HUES64 (cell line): ENCODE results near the gene TMEM169.

Experiments
- H3K27ac ChIP-seq: 2 replicates; pipeline ENCODE4 v1.7.0; 2013; ENCODE audit warnings: low read depth, low read length, inconsistent platforms
- H3K27me3 ChIP-seq: 2 replicates; pipeline ENCODE4 v1.6.1; 2013; ENCODE audit warnings: mild to moderate bottlenecking, low read length; ENCODE audit not compliant: insufficient read depth
- H3K36me3 ChIP-seq: 2 replicates; pipeline ENCODE4 v1.6.1; 2013; ENCODE audit warnings: mild to moderate bottlenecking, low read length; ENCODE audit not compliant: insufficient read depth
- H3K4me1 ChIP-seq: 2 replicates; pipeline ENCODE4 v1.6.1; 2013; ENCODE audit warnings: mild to moderate bottlenecking, low read length, moderate library complexity; ENCODE audit not compliant: insufficient read depth
- H3K4me3 ChIP-seq: 2 replicates; pipeline ENCODE4 v1.5.1; 2013; ENCODE audit warnings: mild to moderate bottlenecking, low read length, moderate library complexity
- H3K9ac ChIP-seq: 2 replicates; pipeline ENCODE4 v1.6.1; 2013; ENCODE audit warnings: mild to moderate bottlenecking, low read depth, low read length
- H3K9me3 ChIP-seq: 2 replicates; pipeline ENCODE4 v1.6.1; 2013; ENCODE audit warnings: low read depth, low read length; ENCODE audit not compliant: insufficient read depth
- WGBS: fragments of 150-250, 120-280 bp; methylation state at CpG from one replicate; pipeline ENCODE4 v1.1.7; 2013; ENCODE audit warnings: missing lambda C conversion rate; 5-methylcytosine and 5-hydroxymethylcytosine counted together

Gene TMEM169

DNA sequence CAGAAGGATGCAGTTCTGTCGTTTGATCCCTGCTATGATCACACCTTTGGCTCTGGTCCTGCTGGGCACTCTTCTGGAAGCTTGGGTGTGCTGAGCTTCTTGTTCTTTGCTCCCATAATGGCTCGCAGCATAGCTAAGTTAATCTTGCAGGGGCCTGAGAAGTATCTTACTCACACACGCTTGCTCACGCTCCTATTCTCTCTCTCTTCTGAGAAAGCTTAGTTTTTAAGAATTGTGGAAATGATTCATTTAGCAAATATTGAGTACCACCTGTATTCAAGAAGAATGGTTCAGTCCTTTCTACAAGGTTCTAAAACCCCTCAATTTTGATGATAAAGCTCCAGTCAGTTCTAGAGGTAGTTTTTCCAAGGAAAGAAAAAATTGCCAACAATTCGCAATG is 68.0 kb downstream of the TMEM169 start:
- no peaks in the 10 kb centered on the region for H3K9me3 ChIP-seq
- peaks cover 4% of the 10 kb centered on the region; the same call in 1 of the 2 replicates for H3K4me1 ChIP-seq
- H3K27ac ChIP-seq, result no peak overlapping the region
- WGBS, result 91% methylated on average over 5 of the region's 5 CpGs
- H3K36me3 ChIP-seq, result peaks cover 100% of the 10 kb centered on the region
- H3K27me3 ChIP-seq, result no peaks in the 10 kb centered on the region
- H3K4me3 ChIP-seq, result no peak overlapping the region
- no peak overlapping the region for H3K9ac ChIP-seq

DNA sequence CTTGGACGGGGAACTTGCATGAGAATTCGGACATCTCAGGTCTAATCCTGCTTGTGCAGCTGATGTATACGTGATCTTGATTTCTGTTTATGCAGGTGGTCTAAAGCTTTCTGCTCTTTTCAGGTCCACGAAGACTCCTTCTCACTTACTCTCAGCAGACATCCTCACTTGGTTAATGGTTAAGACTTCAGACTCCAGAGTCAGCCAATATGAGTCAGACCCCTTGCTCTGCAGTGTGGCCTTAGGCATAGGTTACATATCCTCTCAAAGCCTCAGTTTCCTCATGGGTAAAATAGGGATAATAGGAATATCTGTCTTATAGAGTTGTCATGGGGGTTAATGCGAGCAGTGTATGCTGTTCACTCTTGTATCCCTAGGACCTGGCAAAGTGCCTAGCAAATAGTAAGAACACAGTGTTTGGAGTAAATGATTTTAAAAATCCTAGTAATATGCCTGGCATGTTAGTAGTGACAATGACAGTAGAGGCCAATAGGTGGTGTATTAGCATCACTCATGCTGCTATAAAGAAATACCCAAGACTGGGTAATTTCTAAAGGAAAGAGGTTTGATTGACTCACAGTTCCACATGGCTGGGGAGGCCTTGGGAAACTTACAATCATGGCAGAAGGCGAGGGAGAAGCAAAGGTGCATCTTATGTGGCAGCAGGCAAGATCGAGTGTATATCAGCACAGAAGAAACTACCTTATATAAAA is 69.8 kb downstream of the TMEM169 start:
- H3K4me3 ChIP-seq, result no peak overlapping the region
- no peaks in the 10 kb centered on the region for H3K9me3 ChIP-seq
- no peak overlapping the region for H3K27ac ChIP-seq
- 97% methylated on average over 7 of the region's 7 CpGs for whole genome bisulfite sequencing
- no peak overlapping the region for H3K9ac ChIP-seq
- no peaks in the 10 kb centered on the region for H3K27me3 ChIP-seq
- peaks cover 100% of the 10 kb centered on the region for H3K36me3 ChIP-seq
- H3K4me1 ChIP-seq, result no peaks in the 10 kb centered on the region
